ENCODE data around the gene BACH1. TPM values are rescaled to one million over a fixed set of nuclear protein-coding genes. Genes with fewer than 3 reads are reported as not detected.

BACH1 gene
- total RNA-seq, 1 donor from 2014 or later, result 123 TPM

- Mint-ChIP-seq H3K36me3 (ENCODE audit: low read depth) (peaks cover 8% of the 10 kb centered on the region), H3K4me1 (ENCODE audit: low read depth) (peaks cover 81% of the 10 kb centered on the region), H3K9me3 (ENCODE audit: low read depth) (peaks cover 2% of the 10 kb centered on the region), H3K4me3 (ENCODE audit: unreplicated experiment) (no peak overlapping the region), H3K27me3 (ENCODE audit: low read depth) (no peaks in the 10 kb centered on the region), H3K27ac (ENCODE audit: unreplicated experiment) (no peak overlapping the region)
- no peak for DNase-seq (ENCODE audit: low spot score)
- no peak for TF ChIP-seq CTCF (IDR thresholded peaks at IDR 0.05)
Measured at GRCh38 chr21:29308456-29308783, 9.7 kb downstream of the BACH1 start.

GRCh38 chr21:29309703-29310102 is 11.0 kb downstream of the BACH1 start:
- Mint-ChIP-seq H3K4me1 (ENCODE audit: low read depth) (peaks cover 83% of the 10 kb centered on the region), H3K4me3 (ENCODE audit: unreplicated experiment) (no peak overlapping the region), H3K9me3 (ENCODE audit: low read depth) (peaks cover 2% of the 10 kb centered on the region), H3K27me3 (ENCODE audit: low read depth) (no peaks in the 10 kb centered on the region), H3K27ac (ENCODE audit: unreplicated experiment) (no peak overlapping the region), H3K36me3 (ENCODE audit: low read depth) (peaks cover 8% of the 10 kb centered on the region)
- TF ChIP-seq CTCF (IDR thresholded peaks at IDR 0.05), result no peak
- DNase-seq (ENCODE audit: low spot score), result no peak

- no peak for DNase-seq (ENCODE audit: low spot score)
- Mint-ChIP-seq H3K36me3 (ENCODE audit: low read depth) (peaks cover 6% of the 10 kb centered on the region), H3K4me3 (ENCODE audit: unreplicated experiment) (no peak overlapping the region), H3K9me3 (ENCODE audit: low read depth) (peaks cover 2% of the 10 kb centered on the region), H3K4me1 (ENCODE audit: low read depth) (peaks cover 82% of the 10 kb centered on the region), H3K27me3 (ENCODE audit: low read depth) (no peaks in the 10 kb centered on the region), H3K27ac (ENCODE audit: unreplicated experiment) (no peak overlapping the region)
- no peak for TF ChIP-seq CTCF (IDR thresholded peaks at IDR 0.05)
Measured at GRCh38 chr21:29311802-29312201, 13.1 kb downstream of the BACH1 start.

- DNase-seq (ENCODE audit: low spot score), result no peak
- H3K27ac Mint-ChIP-seq (ENCODE audit: unreplicated experiment), result no peak overlapping the region
- peaks cover 2% of the 10 kb centered on the region for H3K9me3 Mint-ChIP-seq (ENCODE audit: low read depth)
- H3K27me3 Mint-ChIP-seq (ENCODE audit: low read depth), result no peaks in the 10 kb centered on the region
- H3K36me3 Mint-ChIP-seq (ENCODE audit: low read depth), result peaks cover 6% of the 10 kb centered on the region
- H3K4me1 Mint-ChIP-seq (ENCODE audit: low read depth), result peaks cover 83% of the 10 kb centered on the region
- no peak overlapping the region for H3K4me3 Mint-ChIP-seq (ENCODE audit: unreplicated experiment)
- no peak for TF ChIP-seq CTCF (IDR thresholded peaks at IDR 0.05)
Measured at GRCh38 chr21:29312981-29313380, 14.3 kb downstream of the BACH1 start.

GRCh38 chr21:29313662-29314408 is 15.1 kb downstream of the BACH1 start:
- Mint-ChIP-seq H3K36me3 (ENCODE audit: low read depth) (peaks cover 6% of the 10 kb centered on the region), H3K4me1 (ENCODE audit: low read depth) (peaks cover 83% of the 10 kb centered on the region), H3K27me3 (ENCODE audit: low read depth) (no peaks in the 10 kb centered on the region), H3K9me3 (ENCODE audit: low read depth) (peaks cover 2% of the 10 kb centered on the region), H3K4me3 (ENCODE audit: unreplicated experiment) (no peak overlapping the region), H3K27ac (ENCODE audit: unreplicated experiment) (peak overlapping the region; percentile 32)
- no peak for TF ChIP-seq CTCF (IDR thresholded peaks at IDR 0.05)
- no peak for DNase-seq (ENCODE audit: low spot score)
